ENCODE measurements around the gene RICTOR.

DNA sequence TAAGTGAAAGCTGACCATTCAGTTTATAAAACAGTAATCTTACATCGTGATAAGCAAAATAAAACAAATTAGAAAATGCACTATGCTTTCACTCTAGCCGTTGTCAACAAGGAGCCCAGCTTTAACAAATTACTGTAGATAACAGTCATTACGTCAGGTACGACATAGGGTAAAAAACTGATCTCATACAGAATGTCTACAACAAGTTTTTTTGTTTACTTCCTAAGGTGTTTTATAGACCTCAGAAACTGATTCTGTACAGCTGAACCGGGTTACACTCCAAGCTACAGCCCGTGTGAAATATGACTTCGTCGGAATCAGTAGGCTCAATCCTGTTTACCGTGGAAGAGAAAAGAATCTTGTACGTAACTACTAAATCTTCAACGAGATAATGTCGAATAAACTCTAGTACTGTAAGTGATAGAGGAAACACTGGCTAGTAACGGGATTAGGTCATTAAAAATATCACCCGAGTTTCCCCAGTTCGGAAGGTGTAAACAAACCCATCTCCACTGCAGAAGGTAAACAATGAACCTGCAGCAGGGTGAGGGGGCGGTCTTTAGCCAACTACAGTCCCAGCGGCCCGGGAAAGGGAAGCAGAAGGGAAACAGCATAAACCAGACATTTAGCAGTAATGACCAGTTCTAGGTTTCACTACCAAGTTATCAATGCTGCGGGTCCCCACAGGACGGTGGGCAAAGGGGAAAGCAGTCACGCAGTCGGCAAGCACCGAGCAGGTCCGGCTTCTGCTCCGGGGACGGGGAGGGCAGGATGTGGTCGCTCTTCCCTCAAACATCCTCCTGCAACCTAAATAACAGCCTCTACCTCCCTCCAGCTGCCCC is 1.1 kb downstream of the RICTOR start:
- TF ChIP-seq EZH2 (IDR thresholded peaks at IDR 0.05; ENCODE audit: borderline replicate concordance, low read length): no peak
- TF ChIP-seq, protein P1, sequence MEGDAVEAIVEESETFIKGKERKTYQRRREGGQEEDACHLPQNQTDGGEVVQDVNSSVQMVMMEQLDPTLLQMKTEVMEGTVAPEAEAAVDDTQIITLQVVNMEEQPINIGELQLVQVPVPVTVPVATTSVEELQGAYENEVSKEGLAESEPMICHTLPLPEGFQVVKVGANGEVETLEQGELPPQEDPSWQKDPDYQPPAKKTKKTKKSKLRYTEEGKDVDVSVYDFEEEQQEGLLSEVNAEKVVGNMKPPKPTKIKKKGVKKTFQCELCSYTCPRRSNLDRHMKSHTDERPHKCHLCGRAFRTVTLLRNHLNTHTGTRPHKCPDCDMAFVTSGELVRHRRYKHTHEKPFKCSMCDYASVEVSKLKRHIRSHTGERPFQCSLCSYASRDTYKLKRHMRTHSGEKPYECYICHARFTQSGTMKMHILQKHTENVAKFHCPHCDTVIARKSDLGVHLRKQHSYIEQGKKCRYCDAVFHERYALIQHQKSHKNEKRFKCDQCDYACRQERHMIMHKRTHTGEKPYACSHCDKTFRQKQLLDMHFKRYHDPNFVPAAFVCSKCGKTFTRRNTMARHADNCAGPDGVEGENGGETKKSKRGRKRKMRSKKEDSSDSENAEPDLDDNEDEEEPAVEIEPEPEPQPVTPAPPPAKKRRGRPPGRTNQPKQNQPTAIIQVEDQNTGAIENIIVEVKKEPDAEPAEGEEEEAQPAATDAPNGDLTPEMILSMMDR (IDR thresholded peaks at IDR 0.05; ENCODE audit: low read length): no peak
